ENCODE results near the gene KPNA2.
"Not testable (repeated sequence)": the region's sequence is repeated elsewhere in the genome, so short reads cannot be mapped to it uniquely, and the experiment has no call there.

KPNA2 gene

DNA sequence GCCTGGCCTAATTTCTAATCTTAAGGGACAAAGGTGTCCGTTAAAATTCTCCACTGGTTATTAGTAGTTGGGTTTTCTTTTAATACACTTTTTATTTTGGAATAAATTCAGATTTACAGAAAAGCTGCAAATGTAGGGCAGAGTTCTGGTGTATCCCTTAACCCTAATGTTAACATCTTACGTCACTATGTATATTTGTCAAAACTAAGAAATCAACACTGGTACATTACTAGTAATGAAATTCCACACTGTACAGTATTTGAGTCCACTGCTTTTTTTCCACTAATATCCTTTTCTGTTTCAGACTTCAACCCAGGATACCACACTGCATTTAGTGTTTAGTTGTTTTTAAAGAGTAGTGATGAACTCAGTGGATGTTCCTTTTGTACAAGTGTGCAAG lies 18.7 kb upstream of the KPNA2 start:
- Histone ChIP-seq H3F3A (ENCODE audit: insufficient read depth, low read length) (peaks cover 14% of the 10 kb centered on the region), H3K9ac (ENCODE audit: low read length) (no peak overlapping the region), H3K79me2 (ENCODE audit: low read length) (no peaks in the 10 kb centered on the region), H3K4me1 (ENCODE audit: low read length) (peaks cover 5% of the 10 kb centered on the region), H3K4me2 (ENCODE audit: low read depth, low read length) (no peak overlapping the region), H4K20me1 (ENCODE audit: insufficient read depth, low read length) (no peaks in the 10 kb centered on the region), H3K9me3 (replicated peaks; ENCODE audit: insufficient read depth, low read length) (no peaks in the 10 kb centered on the region), H2AFZ (ENCODE audit: low read length) (no peak overlapping the region), H3K4me3 (ENCODE audit: low read length) (no peak overlapping the region), H3K9me2 (replicated peaks; ENCODE audit: insufficient read depth, low read length) (no peaks in the 10 kb centered on the region), H3K27ac (ENCODE audit: low read length) (no peak overlapping the region), H3K27me3 (replicated peaks; ENCODE audit: insufficient read depth, low read length) (no peaks in the 10 kb centered on the region), H3K36me3 (replicated peaks; ENCODE audit: insufficient read depth, low read length) (no peaks in the 10 kb centered on the region)
- TF ChIP-seq EZH2 (optimal IDR thresholded peaks at IDR 0.05; ENCODE audit: low read depth, low read length) = no peak
- TF ChIP-seq, protein P1, sequence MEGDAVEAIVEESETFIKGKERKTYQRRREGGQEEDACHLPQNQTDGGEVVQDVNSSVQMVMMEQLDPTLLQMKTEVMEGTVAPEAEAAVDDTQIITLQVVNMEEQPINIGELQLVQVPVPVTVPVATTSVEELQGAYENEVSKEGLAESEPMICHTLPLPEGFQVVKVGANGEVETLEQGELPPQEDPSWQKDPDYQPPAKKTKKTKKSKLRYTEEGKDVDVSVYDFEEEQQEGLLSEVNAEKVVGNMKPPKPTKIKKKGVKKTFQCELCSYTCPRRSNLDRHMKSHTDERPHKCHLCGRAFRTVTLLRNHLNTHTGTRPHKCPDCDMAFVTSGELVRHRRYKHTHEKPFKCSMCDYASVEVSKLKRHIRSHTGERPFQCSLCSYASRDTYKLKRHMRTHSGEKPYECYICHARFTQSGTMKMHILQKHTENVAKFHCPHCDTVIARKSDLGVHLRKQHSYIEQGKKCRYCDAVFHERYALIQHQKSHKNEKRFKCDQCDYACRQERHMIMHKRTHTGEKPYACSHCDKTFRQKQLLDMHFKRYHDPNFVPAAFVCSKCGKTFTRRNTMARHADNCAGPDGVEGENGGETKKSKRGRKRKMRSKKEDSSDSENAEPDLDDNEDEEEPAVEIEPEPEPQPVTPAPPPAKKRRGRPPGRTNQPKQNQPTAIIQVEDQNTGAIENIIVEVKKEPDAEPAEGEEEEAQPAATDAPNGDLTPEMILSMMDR (IDR thresholded peaks at IDR 0.05; ENCODE audit: low read length) = no peak
- TF ChIP-seq EZH2phosphoT487 (IDR thresholded peaks at IDR 0.05; ENCODE audit: low read length) = no peak
- DNase-seq = no peak

DNA sequence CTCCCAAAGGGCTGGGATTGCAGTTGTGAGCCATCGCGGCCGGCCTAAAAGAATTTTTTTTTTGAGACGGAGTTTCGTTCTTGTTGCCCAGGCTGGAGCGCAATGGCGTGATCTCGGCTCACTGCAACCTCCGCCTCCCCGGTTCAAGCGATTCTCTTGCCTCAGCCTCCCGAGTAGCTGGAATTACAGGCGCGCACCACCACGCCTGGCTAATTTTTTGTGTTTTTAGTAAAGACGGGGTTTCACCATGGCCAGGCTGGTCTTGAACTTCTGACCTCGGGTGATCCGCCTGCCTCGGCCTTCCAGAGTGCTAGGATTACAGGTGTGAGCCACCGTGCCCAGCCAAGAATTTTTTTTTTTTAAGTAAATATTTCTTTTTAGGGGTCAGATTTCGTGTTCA lies 17.0 kb upstream of the KPNA2 start:
- H3K27me3 ChIP-seq (replicated peaks; ENCODE audit: insufficient read depth, low read length); DNase-seq; H3K4me2 ChIP-seq (ENCODE audit: low read depth, low read length); H3K79me2 ChIP-seq (ENCODE audit: low read length); H3K9me3 ChIP-seq (replicated peaks; ENCODE audit: insufficient read depth, low read length); H2AFZ ChIP-seq (ENCODE audit: low read length); H3K4me1 ChIP-seq (ENCODE audit: low read length); H3K36me3 ChIP-seq (replicated peaks; ENCODE audit: insufficient read depth, low read length); H3K9ac ChIP-seq (ENCODE audit: low read length); H3K4me3 ChIP-seq (ENCODE audit: low read length); H3K27ac ChIP-seq (ENCODE audit: low read length); H3K9me2 ChIP-seq (replicated peaks; ENCODE audit: insufficient read depth, low read length); H4K20me1 ChIP-seq (ENCODE audit: insufficient read depth, low read length): not testable (repeated sequence)
- peaks cover 14% of the 10 kb centered on the region for H3F3A ChIP-seq (ENCODE audit: insufficient read depth, low read length)

- peak overlapping the region; percentile 19 for H3K4me3 ChIP-seq (ENCODE audit: low read length)
- TF ChIP-seq, protein P1 (IDR thresholded peaks at IDR 0.05; ENCODE audit: low read length) = no peak
- TF ChIP-seq EZH2phosphoT487 (IDR thresholded peaks at IDR 0.05; ENCODE audit: low read length) = no peak
- no peak for TF ChIP-seq EZH2 (optimal IDR thresholded peaks at IDR 0.05; ENCODE audit: low read depth, low read length)
- no peaks in the 10 kb centered on the region for H3K79me2 ChIP-seq (ENCODE audit: low read length)
- H3K27ac ChIP-seq (ENCODE audit: low read length) = peak overlapping the region; percentile 2; the same call in 1 of the 2 replicates
- no peak overlapping the region for H2AFZ ChIP-seq (ENCODE audit: low read length)
- H3K9ac ChIP-seq (ENCODE audit: low read length) = no peak overlapping the region
- no peaks in the 10 kb centered on the region for H4K20me1 ChIP-seq (ENCODE audit: insufficient read depth, low read length)
- H3K9me2 ChIP-seq (replicated peaks; ENCODE audit: insufficient read depth, low read length) = no peaks in the 10 kb centered on the region
- DNase-seq = no peak
- peaks cover 5% of the 10 kb centered on the region for H3K4me1 ChIP-seq (ENCODE audit: low read length)
- H3F3A ChIP-seq (ENCODE audit: insufficient read depth, low read length) = peaks cover 14% of the 10 kb centered on the region
- H3K9me3 ChIP-seq (replicated peaks; ENCODE audit: insufficient read depth, low read length) = no peaks in the 10 kb centered on the region
- H3K27me3 ChIP-seq (replicated peaks; ENCODE audit: insufficient read depth, low read length) = no peaks in the 10 kb centered on the region
- no peaks in the 10 kb centered on the region for H3K36me3 ChIP-seq (replicated peaks; ENCODE audit: insufficient read depth, low read length)
- H3K4me2 ChIP-seq (ENCODE audit: low read depth, low read length) = peak overlapping the region; percentile 40; the same call in 1 of the 2 replicates
Observed at GRCh38 chr17:68019336-68019674, 16.2 kb upstream of the KPNA2 start.

- peak overlapping the region; percentile 72 for H3K4me3 ChIP-seq (ENCODE audit: low read length)
- peaks cover 5% of the 10 kb centered on the region for H3K4me1 ChIP-seq (ENCODE audit: low read length)
- peak overlapping the region; percentile 60 for H3K27ac ChIP-seq (ENCODE audit: low read length)
- peak overlapping the region; percentile 95 for H3K4me2 ChIP-seq (ENCODE audit: low read depth, low read length)
- no peaks in the 10 kb centered on the region for H3K79me2 ChIP-seq (ENCODE audit: low read length)
- no peak for TF ChIP-seq EZH2 (optimal IDR thresholded peaks at IDR 0.05; ENCODE audit: low read depth, low read length)
- TF ChIP-seq, protein P1 (IDR thresholded peaks at IDR 0.05; ENCODE audit: low read length) = peak; percentile 29; the same call in 1 of the 2 replicates
- H3K36me3 ChIP-seq (replicated peaks; ENCODE audit: insufficient read depth, low read length) = no peaks in the 10 kb centered on the region
- no peaks in the 10 kb centered on the region for H4K20me1 ChIP-seq (ENCODE audit: insufficient read depth, low read length)
- H3K9me2 ChIP-seq (replicated peaks; ENCODE audit: insufficient read depth, low read length) = no peaks in the 10 kb centered on the region
- DNase-seq = peak; percentile 98
- H3F3A ChIP-seq (ENCODE audit: insufficient read depth, low read length) = peaks cover 14% of the 10 kb centered on the region
- H3K9ac ChIP-seq (ENCODE audit: low read length) = peak overlapping the region; percentile 82
- H3K9me3 ChIP-seq (replicated peaks; ENCODE audit: insufficient read depth, low read length) = no peaks in the 10 kb centered on the region
- H3K27me3 ChIP-seq (replicated peaks; ENCODE audit: insufficient read depth, low read length) = no peaks in the 10 kb centered on the region
- H2AFZ ChIP-seq (ENCODE audit: low read length) = peak overlapping the region; percentile 95
Observed at GRCh38 chr17:68019675-68020408, 15.7 kb upstream of the KPNA2 start.

Measured in MM.1S (cell line).